ENCODE results near the gene CHRNA4.

CHRNA4 gene

DNA sequence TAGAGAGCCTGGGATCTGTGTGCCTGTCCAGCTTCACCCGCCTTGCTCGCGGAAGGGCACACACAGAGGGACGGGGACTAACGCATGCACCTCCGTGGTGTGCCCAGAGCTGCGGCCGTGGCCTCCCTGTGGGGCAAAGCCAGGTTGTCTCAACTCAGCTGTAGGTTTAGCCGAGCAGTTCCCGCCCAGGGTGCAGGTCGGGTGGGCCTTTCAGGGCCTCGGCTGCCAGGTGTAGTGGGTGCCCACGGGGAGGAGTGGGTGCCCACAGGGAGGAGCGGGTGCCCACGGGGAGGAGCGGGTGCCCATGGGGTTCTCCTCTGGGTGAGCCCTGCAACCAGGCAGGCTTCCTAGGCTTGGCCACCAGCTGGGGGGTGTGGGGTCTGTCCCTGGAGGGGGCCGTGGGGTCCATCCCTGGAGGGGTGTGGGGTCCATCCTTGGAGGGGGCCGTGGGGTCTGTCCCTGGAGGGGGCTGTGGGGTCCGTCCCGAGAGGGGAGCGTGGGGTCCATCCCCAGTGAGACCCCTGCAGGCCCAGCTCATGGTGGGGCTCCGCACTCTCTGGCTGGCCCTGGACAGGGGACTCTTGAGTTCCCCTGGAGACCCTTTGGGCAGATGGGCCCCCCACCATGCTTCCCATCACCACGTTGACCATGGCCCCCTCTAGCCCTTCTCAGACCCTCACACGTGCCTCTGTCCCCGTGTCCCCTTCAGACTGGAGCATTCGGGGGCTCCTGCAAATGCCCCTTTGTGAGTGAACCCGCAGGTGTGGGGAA lies 37.8 kb upstream of the CHRNA4 start:
- no peak overlapping the region for H3K9ac ChIP-seq (ENCODE audit: low read length)
- H3K27ac ChIP-seq (ENCODE audit: low read length): no peak overlapping the region
- H3K79me2 ChIP-seq (ENCODE audit: low read length): no peaks in the 10 kb centered on the region
- H3K4me2 ChIP-seq (ENCODE audit: low read length): no peak overlapping the region
- no peaks in the 10 kb centered on the region for H3K4me1 ChIP-seq (ENCODE audit: low read length)
- no peaks in the 10 kb centered on the region for H3K9me3 ChIP-seq (ENCODE audit: insufficient read depth, low read length)
- no peaks in the 10 kb centered on the region for H3K27me3 ChIP-seq (ENCODE audit: low read depth, low read length)
- H4K20me1 ChIP-seq (ENCODE audit: insufficient read depth, low read length): no peaks in the 10 kb centered on the region
- no peaks in the 10 kb centered on the region for H3K36me3 ChIP-seq (replicated peaks; ENCODE audit: low read depth, low read length)
- no peak overlapping the region for H2AFZ ChIP-seq (ENCODE audit: low read depth, low read length)
- TF ChIP-seq, protein P1, sequence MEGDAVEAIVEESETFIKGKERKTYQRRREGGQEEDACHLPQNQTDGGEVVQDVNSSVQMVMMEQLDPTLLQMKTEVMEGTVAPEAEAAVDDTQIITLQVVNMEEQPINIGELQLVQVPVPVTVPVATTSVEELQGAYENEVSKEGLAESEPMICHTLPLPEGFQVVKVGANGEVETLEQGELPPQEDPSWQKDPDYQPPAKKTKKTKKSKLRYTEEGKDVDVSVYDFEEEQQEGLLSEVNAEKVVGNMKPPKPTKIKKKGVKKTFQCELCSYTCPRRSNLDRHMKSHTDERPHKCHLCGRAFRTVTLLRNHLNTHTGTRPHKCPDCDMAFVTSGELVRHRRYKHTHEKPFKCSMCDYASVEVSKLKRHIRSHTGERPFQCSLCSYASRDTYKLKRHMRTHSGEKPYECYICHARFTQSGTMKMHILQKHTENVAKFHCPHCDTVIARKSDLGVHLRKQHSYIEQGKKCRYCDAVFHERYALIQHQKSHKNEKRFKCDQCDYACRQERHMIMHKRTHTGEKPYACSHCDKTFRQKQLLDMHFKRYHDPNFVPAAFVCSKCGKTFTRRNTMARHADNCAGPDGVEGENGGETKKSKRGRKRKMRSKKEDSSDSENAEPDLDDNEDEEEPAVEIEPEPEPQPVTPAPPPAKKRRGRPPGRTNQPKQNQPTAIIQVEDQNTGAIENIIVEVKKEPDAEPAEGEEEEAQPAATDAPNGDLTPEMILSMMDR (IDR thresholded peaks at IDR 0.05; ENCODE audit: low read depth, low read length): no peak
- no peak for TF ChIP-seq EZH2phosphoT487 (IDR thresholded peaks at IDR 0.05; ENCODE audit: low read depth)
- H3K4me3 ChIP-seq (ENCODE audit: low read length): no peak overlapping the region

DNA sequence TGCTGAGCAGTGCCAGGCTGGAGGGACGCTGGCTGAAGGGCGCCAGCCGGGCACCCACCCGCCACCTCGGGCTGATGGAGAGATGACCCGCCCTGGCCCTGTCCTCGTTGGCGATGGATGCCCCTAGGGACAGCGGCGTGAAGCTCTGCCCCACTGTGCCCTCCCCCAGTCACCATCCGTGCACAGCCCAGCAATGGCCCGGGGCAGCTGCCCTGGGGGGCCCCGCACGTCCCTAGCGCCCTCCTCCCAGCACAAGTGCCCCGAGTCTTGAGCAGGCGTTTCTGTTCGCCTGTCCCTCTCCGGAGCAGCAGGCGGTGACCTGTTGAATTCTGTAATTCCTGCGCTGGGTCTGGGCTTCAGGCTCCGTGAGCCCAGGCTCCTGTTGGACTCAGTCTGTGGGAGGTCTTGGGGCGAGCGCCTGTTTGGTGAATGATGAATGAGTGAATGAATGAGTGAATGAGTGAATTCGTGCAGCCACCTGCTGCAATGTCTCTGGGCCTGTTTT lies 36.8 kb upstream of the CHRNA4 start:
- Histone ChIP-seq H3K79me2 (ENCODE audit: low read length) (no peaks in the 10 kb centered on the region), H3K36me3 (replicated peaks; ENCODE audit: low read depth, low read length) (no peaks in the 10 kb centered on the region), H3K9me3 (ENCODE audit: insufficient read depth, low read length) (no peaks in the 10 kb centered on the region), H3K27me3 (ENCODE audit: low read depth, low read length) (no peaks in the 10 kb centered on the region), H3K27ac (ENCODE audit: low read length) (no peak overlapping the region), H4K20me1 (ENCODE audit: insufficient read depth, low read length) (no peaks in the 10 kb centered on the region), H3K4me1 (ENCODE audit: low read length) (no peaks in the 10 kb centered on the region), H3K4me2 (ENCODE audit: low read length) (no peak overlapping the region), H3K4me3 (ENCODE audit: low read length) (no peak overlapping the region), H2AFZ (ENCODE audit: low read depth, low read length) (no peak overlapping the region), H3K9ac (ENCODE audit: low read length) (no peak overlapping the region)
- TF ChIP-seq EZH2phosphoT487 (IDR thresholded peaks at IDR 0.05; ENCODE audit: low read depth): no peak
- TF ChIP-seq, protein P1 (IDR thresholded peaks at IDR 0.05; ENCODE audit: low read depth, low read length): no peak

DNA sequence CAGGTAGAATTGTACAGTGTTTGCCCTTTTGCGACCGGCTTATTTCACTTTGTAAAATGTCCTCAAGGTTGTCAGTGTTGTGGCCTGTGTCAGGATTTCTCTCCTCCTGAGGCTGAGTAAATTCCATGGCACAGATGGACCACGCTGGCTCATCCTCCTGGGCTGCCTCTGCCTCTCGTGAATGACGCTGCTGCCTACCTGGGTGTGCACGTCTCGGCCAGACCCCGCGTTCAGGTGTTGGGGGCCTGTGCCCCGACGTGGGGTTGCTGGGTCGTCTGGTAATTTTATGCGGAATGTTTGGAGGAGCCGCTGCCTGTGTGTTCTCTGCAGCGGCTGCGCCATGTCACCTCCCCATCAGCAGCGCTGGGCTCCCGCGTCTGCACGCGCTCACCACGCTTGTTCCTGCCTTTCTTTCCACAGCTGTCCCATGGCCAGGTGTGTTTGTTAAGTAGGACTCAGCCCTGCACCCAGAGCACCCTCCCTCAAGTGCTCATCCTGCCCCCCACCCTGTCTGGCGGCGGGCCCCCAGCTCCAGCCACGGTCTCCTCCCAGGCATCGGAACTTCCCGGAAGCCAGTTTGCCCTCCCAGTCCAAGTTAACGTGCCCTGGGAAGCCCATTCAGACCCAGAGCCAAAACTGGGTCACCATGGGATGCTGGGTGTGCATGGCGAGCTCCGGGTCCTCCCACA lies 36.1 kb upstream of the CHRNA4 start:
- no peaks in the 10 kb centered on the region for H3K9me3 ChIP-seq (ENCODE audit: insufficient read depth, low read length)
- H2AFZ ChIP-seq (ENCODE audit: low read depth, low read length): no peak overlapping the region
- H3K4me3 ChIP-seq (ENCODE audit: low read length): no peak overlapping the region
- H3K27me3 ChIP-seq (ENCODE audit: low read depth, low read length): no peaks in the 10 kb centered on the region
- no peaks in the 10 kb centered on the region for H3K4me1 ChIP-seq (ENCODE audit: low read length)
- no peak overlapping the region for H3K27ac ChIP-seq (ENCODE audit: low read length)
- TF ChIP-seq, protein P1 (IDR thresholded peaks at IDR 0.05; ENCODE audit: low read depth, low read length): no peak
- H3K79me2 ChIP-seq (ENCODE audit: low read length): no peaks in the 10 kb centered on the region
- H3K36me3 ChIP-seq (replicated peaks; ENCODE audit: low read depth, low read length): no peaks in the 10 kb centered on the region
- no peaks in the 10 kb centered on the region for H4K20me1 ChIP-seq (ENCODE audit: insufficient read depth, low read length)
- no peak overlapping the region for H3K9ac ChIP-seq (ENCODE audit: low read length)
- H3K4me2 ChIP-seq (ENCODE audit: low read length): no peak overlapping the region

DNA sequence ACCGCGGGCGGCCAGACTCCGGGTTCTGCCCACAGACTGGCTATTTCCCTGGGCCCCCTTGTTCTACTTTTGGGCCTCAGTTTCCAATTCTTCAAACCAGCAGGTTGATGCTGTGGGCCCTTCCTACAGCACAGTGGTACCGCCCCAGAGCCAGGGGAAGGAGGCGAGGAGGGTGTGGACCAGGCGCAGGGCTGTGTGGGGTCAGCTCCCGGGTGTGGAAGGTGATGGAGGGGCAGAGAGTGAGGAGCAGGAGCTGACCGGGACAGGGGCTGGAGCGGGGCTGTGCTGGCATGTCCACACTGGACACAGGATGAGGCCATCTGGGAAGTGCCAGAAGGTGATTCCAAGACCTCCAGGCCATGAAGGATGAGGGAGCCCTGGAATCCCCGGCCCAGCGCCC lies 35.2 kb upstream of the CHRNA4 start:
- Histone ChIP-seq H3K4me2 (ENCODE audit: low read length) (no peak overlapping the region), H3K4me1 (ENCODE audit: low read length) (no peaks in the 10 kb centered on the region), H3K36me3 (replicated peaks; ENCODE audit: low read depth, low read length) (no peaks in the 10 kb centered on the region), H3K79me2 (ENCODE audit: low read length) (no peaks in the 10 kb centered on the region), H3K27me3 (ENCODE audit: low read depth, low read length) (no peaks in the 10 kb centered on the region), H3K9ac (ENCODE audit: low read length) (no peak overlapping the region), H3K27ac (ENCODE audit: low read length) (no peak overlapping the region), H3K4me3 (ENCODE audit: low read length) (no peak overlapping the region), H4K20me1 (ENCODE audit: insufficient read depth, low read length) (no peaks in the 10 kb centered on the region), H2AFZ (ENCODE audit: low read depth, low read length) (no peak overlapping the region), H3K9me3 (ENCODE audit: insufficient read depth, low read length) (no peaks in the 10 kb centered on the region)
- no peak for TF ChIP-seq EZH2phosphoT487 (IDR thresholded peaks at IDR 0.05; ENCODE audit: low read depth)
- TF ChIP-seq, protein P1 (IDR thresholded peaks at IDR 0.05; ENCODE audit: low read depth, low read length): no peak

Data from OCI-LY3 (cell line).